Activated CD4-positive, alpha-beta T cell treated with anti-CD3 and anti-CD28 coated beads, Interleukin-2, Interleukin-4, amounts not matched to agents 100 ng/mL and 50 ng/mL, durations not matched to agents 16 hours and 8 hours (primary cell): ENCODE results near the gene MORN5.

Experiments used
- DNase-seq: peaks from one replicate; pipeline ENCODE4 v3.0.0-alpha.2; 2020; ENCODE audit warnings: low spot score

The MORN5 gene

DNA sequence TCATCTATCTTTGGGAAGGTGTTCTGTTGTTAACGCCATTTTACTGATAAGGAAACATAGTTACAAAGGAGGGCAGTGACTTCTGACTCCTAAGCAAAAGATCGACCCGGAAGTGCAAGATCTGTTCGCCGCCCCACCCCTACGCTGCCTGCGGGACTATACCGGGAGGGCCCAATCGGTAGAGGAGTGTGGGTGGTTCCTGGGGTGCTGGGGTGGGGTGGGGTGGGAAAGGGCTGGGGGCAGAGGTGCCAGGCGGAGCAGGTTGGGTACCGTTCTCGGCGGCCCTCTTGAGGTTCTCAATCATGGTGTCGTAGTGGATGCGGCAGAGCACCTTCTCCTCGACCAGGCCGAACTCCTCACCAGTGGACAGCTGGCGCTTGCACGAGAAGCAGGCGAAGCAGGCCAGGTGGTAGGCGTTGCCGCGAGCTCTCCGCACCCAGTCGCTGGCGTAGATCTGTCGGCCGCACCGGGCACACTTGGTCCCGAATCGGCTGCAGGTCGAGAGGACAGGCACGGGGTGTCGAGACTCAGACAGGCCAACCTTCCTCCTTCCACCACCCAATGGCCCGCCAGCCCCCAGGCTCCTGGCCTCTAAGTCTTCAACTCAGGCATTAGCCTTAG lies 57.2 kb downstream of the MORN5 start:
- no peak for DNase-seq

DNA sequence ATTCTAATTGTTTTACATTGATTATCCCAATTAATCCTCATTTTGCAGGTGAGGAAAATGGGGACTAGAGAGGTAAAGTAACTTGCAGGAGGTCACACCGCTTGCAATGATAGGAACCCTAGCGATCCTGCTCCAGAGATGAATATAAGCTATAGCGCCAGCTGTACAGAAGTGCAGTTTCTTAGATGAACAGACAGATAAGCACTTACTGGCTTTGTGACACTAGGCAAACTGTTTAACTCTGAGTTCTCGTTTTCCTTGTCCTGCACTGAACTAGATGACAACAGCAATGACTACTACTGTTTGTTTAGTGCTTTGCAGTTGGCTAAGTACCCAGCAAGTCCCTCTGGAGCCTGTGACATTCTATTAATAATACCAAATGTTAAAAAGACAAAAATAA lies 57.9 kb downstream of the MORN5 start:
- DNase-seq: peak; percentile 13

DNA sequence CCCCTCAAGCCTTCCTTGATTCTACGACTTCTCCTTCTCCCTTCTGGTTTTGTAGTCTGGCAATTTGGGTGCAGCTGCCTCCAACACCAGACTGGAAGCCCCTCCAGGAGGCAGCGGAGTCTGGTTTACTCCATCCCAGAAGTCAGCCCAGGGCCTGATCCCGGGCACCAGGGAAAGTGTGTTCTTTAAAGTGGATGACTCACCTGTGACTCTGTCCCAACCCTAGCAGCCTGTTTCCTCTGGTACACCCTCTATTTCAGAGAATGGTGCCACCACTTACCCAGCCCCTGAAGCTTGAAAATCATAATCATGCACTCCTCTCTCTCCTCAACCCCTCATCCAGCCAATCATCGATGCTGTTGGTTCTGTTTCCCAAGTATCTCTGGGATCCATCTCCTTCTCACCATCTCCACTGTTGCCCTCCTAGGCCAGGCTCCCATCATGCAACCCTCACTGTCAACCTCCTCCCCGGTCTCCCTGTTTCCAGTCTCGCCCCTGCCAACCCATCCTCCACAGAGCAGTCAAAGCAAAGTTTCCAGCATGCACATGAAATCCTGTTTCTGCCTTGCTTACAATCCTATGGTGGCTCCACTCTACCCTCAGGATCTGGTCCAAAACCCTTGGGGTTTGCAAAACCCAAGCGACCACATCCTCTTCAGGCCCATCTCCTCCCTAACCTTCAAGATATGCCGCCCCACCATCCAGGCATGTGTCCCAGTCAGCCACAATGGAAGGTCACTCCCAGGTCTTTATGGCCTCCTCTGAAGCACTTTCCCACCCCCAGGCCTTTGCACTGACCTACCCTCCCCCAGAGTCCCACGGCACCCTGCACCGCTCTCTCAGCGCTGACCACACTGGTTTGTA lies 58.6 kb downstream of the MORN5 start:
- no peak for DNase-seq

DNA sequence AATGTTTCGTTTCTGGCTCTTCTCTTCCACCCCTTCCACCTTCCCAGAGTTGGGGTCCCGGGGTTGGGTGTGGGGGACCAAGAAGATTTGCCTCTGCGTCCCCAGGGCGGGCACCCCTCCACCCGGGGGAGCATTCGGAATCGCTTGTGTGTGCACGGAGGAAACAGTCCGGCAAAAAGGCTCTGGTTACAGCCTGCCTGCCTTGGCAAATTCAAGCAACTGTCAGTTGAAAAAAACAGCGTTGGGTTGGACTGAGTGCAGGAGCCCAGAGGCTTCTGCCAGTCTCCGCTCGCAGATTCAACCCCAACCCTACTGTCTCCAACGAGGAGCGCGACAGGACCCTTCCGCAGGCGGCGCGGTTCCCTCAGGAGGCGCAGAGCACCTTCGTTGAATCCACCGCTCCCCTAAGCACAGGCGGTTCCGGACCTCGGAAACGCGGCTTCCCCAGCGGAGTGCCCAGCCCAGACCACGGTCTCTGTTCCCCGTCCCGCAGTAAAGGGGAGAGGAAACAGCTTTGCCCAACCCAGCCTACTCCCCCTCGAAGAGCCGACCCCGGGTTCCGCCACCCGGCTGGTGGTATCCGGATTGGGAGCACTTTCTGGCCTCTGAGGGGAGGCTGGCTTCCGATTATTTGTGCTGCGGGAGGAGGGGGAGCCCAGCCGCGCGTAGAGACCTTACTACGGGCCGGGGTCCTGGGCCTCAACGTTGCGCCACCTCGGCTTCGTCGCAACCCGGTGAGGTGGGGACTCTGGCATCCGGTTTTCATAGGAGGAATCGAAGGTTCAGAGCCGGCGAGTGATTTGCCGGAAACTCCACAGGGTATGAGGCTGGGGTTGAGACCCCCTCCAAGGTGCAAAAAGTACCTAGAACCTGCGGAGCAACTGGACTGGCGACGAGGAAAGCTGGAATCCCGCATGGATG lies 59.5 kb downstream of the MORN5 start:
- no peak for DNase-seq

DNA sequence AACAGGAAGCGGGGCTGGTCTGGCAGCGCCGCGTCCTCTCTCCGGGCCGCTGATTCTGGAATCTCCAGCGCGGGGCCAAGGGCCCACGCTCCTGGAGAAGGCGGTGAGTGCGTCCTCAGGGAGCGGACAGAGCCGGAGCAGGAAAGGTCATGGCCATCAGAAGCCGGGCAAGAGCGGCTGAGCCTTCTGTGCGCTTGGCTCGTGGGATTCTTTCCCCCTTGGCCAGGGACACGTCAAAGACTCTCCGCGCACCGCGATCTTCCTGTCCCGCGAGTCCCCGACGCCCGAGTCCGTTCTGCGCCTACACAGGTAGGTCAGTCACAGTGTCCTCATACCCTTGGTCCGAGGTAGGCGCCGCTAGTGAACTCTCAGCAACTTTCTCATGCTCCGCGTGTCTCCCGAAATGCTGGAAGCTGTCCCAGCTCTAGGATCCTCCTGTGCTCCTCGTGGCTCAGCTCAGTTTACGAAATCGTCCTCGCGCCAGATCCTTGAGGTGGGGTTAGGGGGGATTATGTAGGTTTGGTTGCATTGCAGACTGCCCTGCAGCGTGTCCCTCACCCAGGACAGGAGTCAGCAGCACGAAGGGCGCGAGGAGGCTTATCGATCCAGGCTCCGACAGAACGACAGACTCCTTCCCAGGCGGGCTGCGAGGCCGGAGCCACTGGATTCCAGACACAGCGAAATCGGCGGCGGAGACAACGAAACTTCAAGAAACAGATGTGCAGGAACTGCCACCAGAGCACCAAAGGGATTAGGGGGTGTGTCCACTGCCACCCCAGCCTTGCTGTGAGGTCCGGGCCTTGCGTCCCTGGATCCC lies 60.4 kb downstream of the MORN5 start:
- no peak for DNase-seq

DNA sequence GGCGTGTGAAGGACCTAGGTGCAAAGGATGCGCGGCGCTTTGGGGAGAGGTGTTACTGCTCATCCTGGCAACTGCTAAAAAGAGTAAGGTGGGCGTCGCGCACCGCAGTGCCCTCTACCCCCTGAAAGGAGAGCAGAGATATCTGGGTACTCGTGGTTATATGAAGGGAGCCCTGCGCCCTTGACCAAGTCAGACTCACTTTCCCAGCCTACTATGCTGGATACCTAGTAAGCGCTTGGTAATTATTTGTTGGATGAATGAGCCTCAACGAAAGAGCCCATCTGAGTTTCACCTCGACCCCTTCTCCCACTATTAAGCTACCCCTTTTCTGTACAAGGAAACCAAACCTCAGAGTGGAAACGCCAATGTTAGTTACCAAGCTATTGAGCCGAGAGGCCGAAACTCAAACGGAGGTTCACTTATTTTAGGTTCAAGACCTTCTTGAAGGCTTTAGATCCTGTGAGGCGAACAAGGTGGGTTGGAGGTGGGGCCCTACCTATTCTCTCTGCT lies 61.0 kb downstream of the MORN5 start:
- no peak for DNase-seq

DNA sequence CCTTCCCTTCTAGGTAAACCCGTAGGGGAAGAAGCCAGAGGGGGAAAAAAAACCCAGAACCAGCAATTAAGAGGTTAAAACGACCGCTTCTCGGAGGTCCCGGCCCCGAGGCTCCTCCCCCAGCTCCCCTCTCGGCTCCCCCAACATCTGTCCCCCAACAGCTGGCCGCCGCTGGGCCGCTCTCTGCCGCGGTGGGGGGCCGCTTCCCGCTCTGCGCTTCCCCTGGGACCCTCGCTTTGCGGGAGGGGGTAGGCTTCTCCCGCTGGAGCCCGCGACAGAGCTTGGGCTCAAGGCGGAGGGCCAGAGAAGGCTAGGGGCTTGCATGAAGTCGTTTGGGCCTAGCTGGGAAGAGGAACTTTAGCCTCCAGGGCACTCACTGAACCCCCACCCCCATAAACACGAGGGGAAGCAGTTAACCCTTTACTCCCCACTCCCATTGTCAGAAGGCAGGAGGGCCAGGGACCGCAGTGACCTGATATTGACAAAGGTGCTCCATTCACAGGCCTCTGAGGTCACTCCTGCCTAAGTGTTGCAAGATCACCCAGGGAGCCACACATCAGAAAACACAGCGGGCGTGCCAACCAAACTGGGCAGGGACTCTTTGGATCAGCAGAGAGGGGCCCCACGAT lies 61.6 kb downstream of the MORN5 start:
- no peak for DNase-seq

DNA sequence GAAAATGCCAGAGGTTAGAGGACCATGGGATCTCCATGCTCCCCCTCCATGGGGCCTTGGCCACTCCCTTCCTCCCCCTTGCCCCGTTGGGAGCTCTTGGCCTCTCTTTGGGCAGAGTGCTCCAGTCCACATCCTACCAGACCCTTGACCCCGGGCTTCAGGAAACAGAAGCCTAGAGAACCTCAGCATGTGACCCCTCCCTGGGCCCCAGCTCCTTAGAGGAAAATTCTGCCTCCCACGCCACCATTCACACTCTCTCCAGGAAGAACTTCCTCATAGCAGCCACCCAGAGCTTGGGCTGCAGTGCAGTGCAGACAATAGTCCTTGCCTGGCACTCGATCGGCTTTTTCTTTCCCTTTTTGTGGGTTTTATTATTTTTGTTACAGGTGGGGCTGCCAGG lies 63.1 kb downstream of the MORN5 start:
- DNase-seq: no peak

DNA sequence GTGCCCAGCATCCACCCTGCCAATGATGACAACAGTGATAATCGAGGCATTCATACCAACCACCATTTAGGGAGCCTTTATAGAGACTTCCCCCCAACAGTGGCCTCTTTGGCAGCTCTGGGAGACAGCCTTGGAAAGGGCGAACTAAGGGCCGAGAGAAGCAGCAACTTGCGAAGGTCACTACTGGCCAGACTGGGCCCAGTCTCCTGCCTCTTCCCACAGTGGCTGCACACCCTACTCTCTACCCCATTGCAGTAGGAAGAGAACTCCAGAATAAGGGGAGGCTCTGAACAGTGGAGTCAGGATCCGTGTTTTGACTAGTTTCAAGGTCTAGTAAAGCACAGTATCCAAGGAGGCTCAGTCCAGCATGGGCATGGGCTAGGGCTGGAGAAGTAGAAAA lies 63.7 kb downstream of the MORN5 start:
- no peak for DNase-seq

DNA sequence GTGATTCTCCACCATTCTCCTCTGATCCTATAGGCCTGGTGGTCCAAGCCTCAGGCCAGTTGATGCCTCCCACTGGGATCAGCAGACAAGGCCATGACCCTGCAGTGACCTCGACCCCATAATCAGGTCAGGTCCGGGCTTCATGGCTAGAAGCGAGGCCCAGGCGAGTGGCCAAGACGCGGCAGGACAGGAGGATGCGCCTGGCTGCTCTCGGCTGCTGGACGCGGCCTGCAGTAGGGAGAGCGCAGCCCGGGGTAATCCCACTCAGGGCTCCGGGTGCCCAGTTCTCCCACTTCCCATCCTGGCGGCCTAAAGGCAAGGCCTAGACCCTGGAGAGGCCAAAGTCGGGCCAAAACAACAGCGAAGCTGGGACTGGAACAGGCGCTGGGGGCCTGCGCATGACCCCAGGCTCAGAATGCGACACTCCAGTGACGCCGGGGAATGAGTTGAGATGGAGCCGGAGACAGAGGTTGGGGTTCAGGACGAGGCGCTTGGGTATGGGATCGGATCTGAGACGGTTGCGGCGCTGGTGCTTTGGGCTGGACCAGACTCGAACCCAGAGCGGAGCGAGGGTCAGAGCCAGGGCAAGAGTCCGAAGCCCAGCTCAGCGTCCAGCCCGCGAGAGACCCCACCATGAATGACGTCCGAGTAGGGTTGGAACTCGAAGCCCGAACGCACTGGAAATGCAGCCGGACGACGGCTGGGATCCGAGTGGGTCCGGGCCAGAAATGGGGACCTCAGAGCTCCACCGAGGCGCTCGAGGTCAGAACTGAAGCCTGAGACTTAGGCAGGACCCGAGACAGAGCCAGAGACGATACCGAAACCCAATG lies 65.8 kb downstream of the MORN5 start:
- DNase-seq: no peak

DNA sequence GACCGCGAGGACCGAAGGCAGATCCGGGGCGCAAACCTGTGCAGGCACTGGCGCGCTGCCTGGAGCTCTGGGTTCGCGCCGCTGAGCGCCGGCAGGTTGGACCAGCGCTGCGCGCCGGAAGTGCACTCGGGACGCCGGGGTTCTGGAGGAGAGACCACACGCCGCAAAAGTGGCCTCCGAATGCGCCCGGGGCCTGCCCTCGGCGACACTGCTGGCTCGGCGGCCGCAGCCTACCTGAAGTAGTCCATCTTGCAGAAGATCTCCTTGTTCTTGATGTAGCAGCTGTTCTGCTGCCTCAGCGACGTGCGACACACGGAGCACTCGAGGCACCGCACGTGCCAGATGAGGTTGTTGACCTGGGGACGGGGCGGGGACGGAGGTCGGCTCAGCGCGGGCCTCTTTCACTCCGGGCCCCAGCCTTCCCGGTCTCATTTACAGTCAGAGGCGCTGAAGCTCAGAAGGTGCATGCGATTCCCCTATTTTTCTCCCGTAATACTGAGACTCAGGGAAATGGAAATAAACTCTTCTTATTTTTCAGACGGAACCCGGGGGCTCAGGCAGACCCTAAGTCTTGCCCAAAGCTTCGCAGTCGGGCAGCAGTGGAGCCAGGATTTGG lies 66.5 kb downstream of the MORN5 start:
- no peak for DNase-seq

DNA sequence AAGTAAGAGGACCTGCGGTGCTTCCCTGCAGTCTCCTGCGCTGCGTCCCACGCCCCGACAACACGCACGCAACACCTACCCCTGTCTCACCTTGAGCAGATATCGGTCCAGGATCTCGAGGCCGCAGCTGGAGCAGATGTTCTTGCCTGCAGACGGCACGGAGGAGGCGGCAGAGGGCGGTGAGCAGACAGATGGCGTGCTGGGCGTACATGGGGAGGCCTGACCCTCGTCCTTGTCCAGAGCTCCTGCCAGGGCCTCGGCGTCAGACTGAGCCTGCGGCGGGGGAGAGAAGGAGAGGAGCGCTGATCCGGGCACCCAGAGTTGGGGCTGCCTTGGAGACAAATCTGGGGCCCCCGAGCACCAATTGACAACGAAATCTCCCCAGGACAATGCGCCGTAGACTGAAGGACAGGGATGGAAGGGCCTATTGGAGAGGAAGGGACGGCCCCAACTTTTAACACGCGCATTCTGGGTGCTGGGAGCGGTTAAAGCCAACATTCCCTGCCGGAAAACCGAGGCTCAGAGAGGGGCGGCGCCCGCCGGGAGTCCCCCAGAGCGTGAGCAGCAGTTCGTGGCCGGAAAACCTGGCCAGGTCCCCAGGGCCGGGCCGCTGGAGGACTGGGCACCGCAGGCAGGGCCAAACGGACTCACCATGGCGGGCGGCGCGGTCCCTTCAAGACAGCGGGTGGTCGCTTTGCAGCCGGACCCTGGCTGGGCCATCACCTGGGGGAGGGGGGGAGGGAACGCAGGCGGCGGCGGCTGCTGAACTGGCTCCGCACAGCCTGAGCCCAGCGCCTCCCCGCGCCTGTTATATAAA lies 67.3 kb downstream of the MORN5 start:
- no peak for DNase-seq

DNA sequence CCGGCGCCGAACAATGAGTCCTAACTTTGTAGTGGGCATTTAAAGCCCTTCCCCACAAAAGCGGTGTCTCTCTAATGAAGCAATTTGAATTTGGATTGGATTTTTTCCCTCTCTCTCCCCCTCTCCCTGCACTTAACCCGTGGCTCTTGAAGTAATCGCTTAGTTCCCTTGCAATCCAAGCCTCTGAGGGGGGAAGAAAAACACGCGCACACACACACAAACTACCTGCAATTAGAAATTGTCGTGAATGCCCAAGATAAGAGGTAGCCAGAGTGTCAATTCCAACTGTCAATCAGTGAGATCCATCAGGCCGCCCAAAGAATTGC lies 67.8 kb downstream of the MORN5 start:
- DNase-seq: no peak

DNA sequence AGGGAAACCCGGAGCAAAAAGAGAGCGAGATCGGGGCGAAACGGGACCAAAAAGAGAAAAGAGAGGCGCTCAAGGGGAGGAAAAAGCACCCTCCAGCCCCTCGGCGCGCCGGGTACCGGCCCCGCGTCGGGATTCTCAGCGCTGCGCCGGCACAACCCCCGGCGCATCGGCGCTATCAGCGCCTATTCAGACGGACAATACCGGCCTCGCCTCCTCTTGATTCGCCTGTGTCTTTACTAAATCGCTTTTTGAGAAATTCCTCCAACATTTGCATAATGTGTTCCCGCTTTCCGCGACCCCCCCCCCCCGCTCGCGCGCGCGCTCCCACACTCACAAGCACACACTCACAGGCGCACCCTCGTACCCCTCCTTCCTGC lies 68.5 kb downstream of the MORN5 start:
- DNase-seq: no peak

DNA sequence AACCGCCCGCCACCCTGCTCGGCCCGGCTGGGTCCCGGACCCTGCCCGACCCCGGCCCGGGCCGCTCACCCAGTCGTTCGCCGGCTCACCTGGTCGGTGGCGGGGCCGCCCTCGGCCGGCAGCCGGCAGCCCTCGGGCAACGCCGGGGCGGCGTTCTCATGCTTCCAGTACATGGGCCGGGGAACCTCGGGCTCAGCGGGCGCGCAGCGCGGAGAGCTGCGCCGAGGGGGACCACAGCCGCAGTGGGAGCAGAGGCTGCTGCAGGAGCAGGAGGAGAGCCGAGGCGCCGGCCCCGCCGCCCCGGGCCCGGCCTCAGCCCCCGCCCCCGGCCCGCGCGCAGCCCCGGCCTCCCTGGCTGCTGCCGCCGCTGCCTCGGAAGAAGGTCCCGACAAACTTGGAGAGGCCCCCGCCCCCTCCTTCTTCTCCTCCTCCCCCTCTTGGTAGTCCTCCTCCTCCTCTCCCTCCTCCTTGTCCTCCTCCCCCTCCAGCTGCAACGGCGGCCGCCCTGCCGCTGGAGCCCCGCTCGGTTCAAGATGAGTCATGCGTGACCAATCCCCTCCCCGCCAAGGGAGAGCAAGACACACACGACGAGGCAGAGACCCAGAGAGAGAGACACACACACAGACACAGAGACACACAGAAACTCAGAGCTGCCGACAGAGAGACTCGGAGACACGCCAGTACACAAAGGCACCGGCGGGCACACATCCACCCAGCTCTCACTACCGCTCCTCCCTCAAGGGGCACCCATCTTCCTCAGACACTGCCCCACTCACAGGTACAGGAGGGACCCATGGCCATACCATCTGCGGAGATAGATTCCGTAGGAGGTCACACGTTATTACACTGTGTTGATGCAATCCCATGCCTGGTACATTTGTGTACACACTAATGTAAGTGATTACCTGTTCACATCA lies 69.1 kb downstream of the MORN5 start, which contains the start of gene LHX6:
LHX6 (minus strand) TSS at position 390 of the 917 bp plus-strand sequence; CDS start at position 173, 217 bp downstream.
- no peak for DNase-seq

DNA sequence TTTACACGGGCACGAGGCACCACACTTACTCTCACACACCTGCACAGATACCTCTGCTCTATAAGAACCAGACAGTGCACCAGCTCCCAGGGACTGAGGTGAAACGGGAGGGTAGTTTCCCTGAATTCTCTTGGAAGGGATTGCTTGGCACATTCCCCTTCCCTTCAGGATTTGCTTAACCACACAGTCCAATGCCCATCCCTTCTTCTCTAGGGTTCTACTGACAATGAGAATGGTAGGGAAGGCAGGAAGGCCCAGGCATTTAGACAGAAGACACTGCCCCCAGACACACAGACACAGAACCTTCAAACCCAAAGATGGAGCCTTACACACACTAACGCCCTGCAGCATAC lies 69.8 kb downstream of the MORN5 start:
- DNase-seq: no peak

DNA sequence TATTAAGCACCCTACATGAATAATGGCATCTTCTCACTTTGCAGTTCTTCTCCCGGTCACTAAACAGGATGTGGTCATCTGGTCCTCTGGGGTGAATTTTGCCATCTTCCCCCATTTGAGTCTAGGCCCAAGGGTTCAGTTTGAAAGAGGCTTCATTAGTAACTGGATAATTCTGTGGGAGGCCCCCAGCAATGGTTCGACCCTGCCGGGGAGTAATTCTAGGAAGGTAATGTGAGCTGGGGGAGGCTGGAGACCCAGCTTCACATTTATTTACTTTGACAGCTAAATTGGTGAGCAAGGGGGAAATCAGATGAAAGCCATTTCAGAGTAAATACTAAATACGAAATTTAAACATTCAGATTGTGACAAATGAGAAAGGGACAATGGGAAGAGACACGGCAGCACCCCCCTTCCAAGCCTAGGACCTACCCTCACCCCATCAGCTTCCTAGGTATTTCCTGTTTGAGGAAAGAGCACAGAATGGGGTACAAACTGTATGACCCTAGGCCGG lies 73.1 kb downstream of the MORN5 start:
- DNase-seq: no peak
